H1 (cell line): ENCODE measurements around the gene IL2RA. TPM values are rescaled to one million over a fixed set of nuclear protein-coding genes. Genes with fewer than 3 reads are reported as not detected.
A peak's percentile ranks its signal among the peaks of the same experiment; 100 is the strongest.

Source experiments
- CTCF ChIA-PET: fragments of 300-600 bp; sonication (Branson Sonifier 250); formaldehyde crosslinking; loops from one replicate; lab custom pipeline; 2021; ENCODE audit not compliant: partially characterized antibody; lab: Charles Lee
- POLR2A ChIA-PET: fragments of 300-600 bp; sonication (Branson Sonifier 250); formaldehyde crosslinking; loops from one replicate; lab custom pipeline; 2021; ENCODE audit warnings: inconsistent platforms; ENCODE audit not compliant: partially characterized antibody; lab: Charles Lee
- DNase-seq, 2 experiments: peaks; one replicate each; pipeline versions ENCODE4 v3.0.0 to v3.0.0-alpha.2; 2010 to 2022; ENCODE audit warnings: low spot score in 2 of 2, low read depth in 1 of 2, mixed read lengths in 1 of 2
- FAIRE-seq: peaks from 2 replicates; lab custom pipeline; 2011; peaks lifted over from hg19 to GRCh38; lab: Jason Lieb, UNC
- H2AFZ ChIP-seq: 2 replicates; pipeline ENCODE4 v1.8.1; 2012; ENCODE audit warnings: low read length, inconsistent platforms
- H2AK5ac ChIP-seq: 2 replicates; pipeline ENCODE4 v1.6.1; 2013; ENCODE audit warnings: low read depth, low read length
- H2BK120ac ChIP-seq: replicated peaks from 2 replicates; pipeline ENCODE3; 2013; ENCODE audit warnings: low read depth, low read length, inconsistent platforms
- H2BK12ac ChIP-seq: 2 replicates; pipeline ENCODE4 v1.6.1; 2013; ENCODE audit warnings: low read depth, low read length
- H2BK15ac ChIP-seq: 2 replicates; pipeline ENCODE4 v1.6.1; 2013; ENCODE audit warnings: low read length
- H2BK20ac ChIP-seq: 2 replicates; pipeline ENCODE4 v1.6.1; 2013; ENCODE audit warnings: low read length
- H2BK5ac ChIP-seq: 2 replicates; pipeline ENCODE4 v1.6.1; 2013; ENCODE audit warnings: low read depth, low read length
- H3K14ac ChIP-seq: 2 replicates; pipeline ENCODE4 v1.6.1; 2013; ENCODE audit warnings: inconsistent platforms; ENCODE audit not compliant: insufficient read length
- H3K18ac ChIP-seq: 2 replicates; pipeline ENCODE4 v1.6.1; 2013; ENCODE audit warnings: low read length; ENCODE audit errors: extremely low read depth
- H3K23ac ChIP-seq: 2 replicates; pipeline ENCODE4 v1.6.1; 2013; ENCODE audit warnings: inconsistent platforms; ENCODE audit not compliant: insufficient read length
- H3K23me2 ChIP-seq: 2 replicates; pipeline ENCODE4 v1.6.1; 2013; ENCODE audit warnings: low read depth, low read length
- H3K27ac ChIP-seq: 2 replicates; pipeline ENCODE4 v1.6.1; 2011; ENCODE audit warnings: low read depth, low read length, inconsistent platforms
- H3K27me3 ChIP-seq, 4 experiments: replicated peaks in 1 of 4; 1 replicate in 1 of 4; 2 replicates in 3 of 4; pipeline versions ENCODE4 v1.6.1 to v1.8.1; 2011 to 2013; ENCODE audit warnings: low read length in 3 of 4, mild to moderate bottlenecking in 3 of 4, inconsistent platforms in 2 of 4, mixed read lengths in 2 of 4, moderate library complexity in 1 of 4; ENCODE audit not compliant: control insufficient read depth in 3 of 4, insufficient read depth in 3 of 4; ENCODE audit errors: extremely low read depth in 1 of 4
- H3K36me3 ChIP-seq, 4 experiments: 2 replicates each; pipeline versions ENCODE4 v1.6.1 to v1.8.1; 2011 to 2013; ENCODE audit warnings: mild to moderate bottlenecking in 4 of 4, low read length in 3 of 4, moderate library complexity in 2 of 4, control low read depth in 1 of 4, inconsistent platforms in 1 of 4; ENCODE audit not compliant: insufficient read depth in 4 of 4, control insufficient read depth in 2 of 4
- H3K4ac ChIP-seq: replicated peaks from 2 replicates; pipeline ENCODE3; 2013; ENCODE audit warnings: low read length, low read depth, mixed read lengths, inconsistent platforms; ENCODE audit not compliant: insufficient read length
- H3K4me1 ChIP-seq, 4 experiments: replicated peaks in 1 of 4; 1 replicate in 1 of 4; 2 replicates in 3 of 4; pipeline versions ENCODE4 v1.6.1 to v1.8.1; 2011 to 2013; ENCODE audit warnings: low read length in 3 of 4, inconsistent platforms in 2 of 4, mixed read lengths in 1 of 4; ENCODE audit not compliant: insufficient read depth in 4 of 4, control insufficient read depth in 3 of 4
- H3K4me2 ChIP-seq, 2 experiments: 2 replicates each; pipeline versions ENCODE4 v1.6.1 to v1.8.1; 2011 to 2013; ENCODE audit warnings: low read depth in 2 of 2, low read length in 2 of 2, control low read depth in 1 of 2, inconsistent platforms in 1 of 2, mild to moderate bottlenecking in 1 of 2; ENCODE audit not compliant: insufficient read depth in 1 of 2
- H3K4me3 ChIP-seq, 4 experiments: fragments of 200-600, 300-600 bp in 1 of 4; sonication (generic), shearing (Covaris generic), sonication (Bioruptor Twin) in 1 of 4; 2 replicates each; pipeline versions ENCODE4 v1.5.1 to v1.8.1; 2011 to 2016; ENCODE audit warnings: low read length in 4 of 4, low read depth in 3 of 4, control low read depth in 2 of 4, inconsistent platforms in 2 of 4, mild to moderate bottlenecking in 2 of 4, mixed read lengths in 1 of 4, moderate library complexity in 1 of 4; ENCODE audit not compliant: insufficient read depth in 2 of 4; ENCODE audit errors: extremely low read depth in 1 of 4
- H3K56ac ChIP-seq: replicated peaks from 2 replicates; pipeline ENCODE3; 2013; ENCODE audit warnings: low read depth, mild to moderate bottlenecking, mixed read lengths, low read length, inconsistent platforms; ENCODE audit not compliant: insufficient read length
- H3K79me1 ChIP-seq: 2 replicates; pipeline ENCODE4 v1.6.1; 2013; ENCODE audit warnings: low read depth, low read length, control low read depth
- H3K79me2 ChIP-seq, 2 experiments: 2 replicates each; pipeline versions ENCODE4 v1.6.1 to v1.8.1; 2012 to 2013; ENCODE audit warnings: low read length in 2 of 2, mild to moderate bottlenecking in 2 of 2, inconsistent platforms in 1 of 2; ENCODE audit not compliant: insufficient read depth in 2 of 2, control insufficient read depth in 1 of 2
- H3K9ac ChIP-seq, 4 experiments: replicated peaks in 1 of 4; 1 replicate in 1 of 4; 2 replicates in 3 of 4; pipeline versions ENCODE4 v1.6.1 to v1.8.1; 2011 to 2013; ENCODE audit warnings: low read depth in 3 of 4, low read length in 3 of 4, control low read depth in 2 of 4, mild to moderate bottlenecking in 2 of 4, moderate library complexity in 2 of 4, inconsistent platforms in 1 of 4; ENCODE audit errors: extremely low read depth in 1 of 4
- H3K9me3 ChIP-seq, 2 experiments: 2 replicates each; pipeline versions ENCODE4 v1.6.1 to v1.8.1; 2012 to 2013; ENCODE audit warnings: mild to moderate bottlenecking in 2 of 2, moderate library complexity in 2 of 2, control low read depth in 1 of 2, inconsistent platforms in 1 of 2, low read depth in 1 of 2, low read length in 1 of 2, mixed read lengths in 1 of 2; ENCODE audit not compliant: insufficient read depth in 2 of 2
- H4K20me1 ChIP-seq, 2 experiments: replicated peaks in 1 of 2; 2 replicates each; pipeline versions ENCODE3 to v1.8.1; 2011 to 2013; ENCODE audit warnings: inconsistent platforms in 2 of 2, low read length in 2 of 2, mild to moderate bottlenecking in 1 of 2; ENCODE audit not compliant: insufficient read depth in 2 of 2, control insufficient read depth in 1 of 2
- H4K5ac ChIP-seq: 2 replicates; pipeline ENCODE4 v1.6.1; 2013; ENCODE audit warnings: low read length, low read depth, mixed read lengths, inconsistent platforms; ENCODE audit not compliant: insufficient read length
- H4K8ac ChIP-seq: 2 replicates; pipeline ENCODE4 v1.8.0; 2013; ENCODE audit warnings: mild to moderate bottlenecking, moderate library complexity, low read length, inconsistent platforms; ENCODE audit not compliant: insufficient read depth; ENCODE audit errors: extremely low read depth
- H4K91ac ChIP-seq: replicated peaks from 2 replicates; pipeline ENCODE3; 2013; ENCODE audit warnings: low read length, mixed read lengths, inconsistent platforms; ENCODE audit not compliant: insufficient read length
- KDM1A ChIP-seq: fragments of 200-600, 300-600 bp; sonication (generic); IDR thresholded peaks from 2 replicates; pipeline ENCODE4 v1.7.1; 2016; ENCODE audit warnings: mild to moderate bottlenecking, low read length, borderline replicate concordance
- TCF12 ChIP-seq: IDR thresholded peaks from 2 replicates; pipeline ENCODE4 v1.6.1; 2011; ENCODE audit warnings: low read depth, mild to moderate bottlenecking, low read length
- WGBS, 2 experiments: shearing (Covaris generic) in 1 of 2; methylation state at CpG; one replicate each; pipeline versions ENCODE4 v1.1.6 to v1.1.7; 2013 to 2015; ENCODE audit warnings: low lambda C conversion rate in 2 of 2, mixed read lengths in 2 of 2, inconsistent platforms in 1 of 2, low coverage in 1 of 2, missing lambda C conversion rate in 1 of 2; ENCODE audit not compliant: insufficient replicate concordance in 2 of 2, insufficient coverage in 1 of 2, insufficient read length in 1 of 2; ENCODE audit errors: extremely low coverage in 1 of 2, missing lambda C conversion rate in 1 of 2; 5-methylcytosine and 5-hydroxymethylcytosine counted together
- polyA plus RNA-seq, 7 experiments: library from polyadenylated mRNA; depleted of rRNA in 3 of 7; stranded (reverse) in 5 of 7; unstranded in 2 of 7; fragments of >200 nt in 5 of 7; fragments of 200-250 nt in 2 of 7; gene quantifications; 1 replicate in 5 of 7; 2 replicates in 1 of 7; 4 replicates in 1 of 7; pipeline versions ENCODE4 v1.2.1 to v1.2.3, GENCODE V29; 2011 to 2013; ENCODE audit warnings: missing spikeins in 2 of 7, mixed read lengths in 2 of 7
- total RNA-seq: library from RNA; stranded (reverse); fragmentation: NEBNext Ultra II Directional; extraction: Animal tissue kit (Norgen Biotek cat#: 25700); gene quantifications from 2 replicates; pipeline ENCODE4 v1.2.1, GENCODE V29; 2021

IL2RA gene
- total and polyA plus RNA-seq, 2 of the 8 experiments (the other 6 are each of a cell fraction or from before 2014, with no cell fraction given): not detected

DNA sequence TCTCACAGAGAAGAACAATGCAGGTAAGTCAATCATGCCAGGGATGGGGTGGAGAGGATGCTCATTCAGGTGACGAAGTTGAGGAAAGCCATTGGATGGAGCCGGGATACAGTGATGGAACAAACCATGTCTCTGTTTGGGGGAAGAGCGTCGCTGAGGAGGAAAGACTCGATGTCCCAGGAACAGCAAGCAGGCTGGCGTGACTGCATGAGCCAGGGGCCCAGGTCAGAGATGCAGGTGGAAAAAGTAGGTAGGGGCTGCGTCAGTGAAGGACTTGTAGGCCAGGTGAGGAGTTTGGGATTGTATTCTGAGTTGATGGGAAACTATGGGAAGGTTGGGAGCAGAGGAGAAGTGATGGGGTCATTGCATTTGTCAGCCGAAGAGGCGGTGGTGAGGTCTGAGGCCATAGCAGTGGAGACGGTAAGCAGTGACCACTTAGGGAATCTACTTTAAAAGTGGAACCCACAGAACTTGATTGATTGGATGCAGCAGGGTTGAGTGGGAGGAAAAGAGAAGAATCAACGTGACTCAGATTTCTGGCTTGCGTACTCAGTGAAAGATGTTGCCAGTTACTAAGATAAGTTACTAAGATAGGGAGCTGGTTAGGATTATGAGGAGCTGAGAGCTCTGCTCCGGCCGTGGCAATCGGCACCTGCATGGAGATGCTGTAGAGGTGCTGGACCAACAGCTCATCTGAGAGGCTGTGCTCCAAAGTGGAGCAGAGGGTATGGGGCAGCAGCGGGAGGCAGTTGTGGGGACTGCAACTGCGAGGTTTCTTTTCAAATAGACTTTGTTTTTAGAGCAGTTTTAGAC, 12.5 kb upstream of the IL2RA start:
- DNase-seq: no peak
- Histone ChIP-seq H3K23me2 (no peaks in the 10 kb centered on the region), H4K91ac (no peak overlapping the region), H3K27ac (no peak overlapping the region), H4K20me1 (no peaks in the 10 kb centered on the region), H3K36me3 (no peaks in the 10 kb centered on the region), H3K79me2 (no peaks in the 10 kb centered on the region), H3K56ac (no peak overlapping the region), H2BK12ac (no peak overlapping the region), H3K79me1 (no peaks in the 10 kb centered on the region), H3K9ac (no peak overlapping the region; a peak in 1 of 7 replicates), H3K4ac (no peak overlapping the region), H4K8ac (peak overlapping the region; percentile 89), H3K4me3 (no peak overlapping the region), H3K18ac (no peak overlapping the region), H2BK120ac (no peak overlapping the region), H3K4me2 (no peak overlapping the region), H2AFZ (peak overlapping the region; percentile 7; the same call in 1 of the 2 replicates), H2BK5ac (no peak overlapping the region), H2AK5ac (no peak overlapping the region), H3K23ac (no peak overlapping the region), H2BK15ac (no peak overlapping the region), H3K9me3 (no peaks in the 10 kb centered on the region), H3K27me3 (no peaks in the 10 kb centered on the region), H3K4me1 (no peaks in the 10 kb centered on the region), H4K5ac (no peak overlapping the region), H2BK20ac (no peak overlapping the region), H3K14ac (no peak overlapping the region)
- ChIA-PET CTCF (interaction anchor here (6.5 kb wide), 1 partner anchor 12 kb away, joined by 43 read pairs; no protein-coding TSS in a partner anchor), POLR2A (no interaction called here)
- no peak for FAIRE-seq
- 88% methylated on average over 17 of the region's 17 CpGs; no CpG with 5 or more reads in 1 of the 2 experiments for WGBS, 2 experiments
- TF ChIP-seq TCF12 (no peak), KDM1A (no peak)
